Activated CD4-positive, alpha-beta T cell treated with anti-CD3 and anti-CD28 coated beads, Interleukin-2, amount 50 U/mL, for 4 hours (primary cell): Measurements from ENCODE around the gene TRAPPC4.
"Not testable (repeated sequence)": the region's sequence is repeated elsewhere in the genome, so short reads cannot be mapped to it uniquely, and the experiment has no call there.

Experiments used
- DNase-seq, 2 experiments: peaks; one replicate each; pipeline ENCODE4 v3.0.0-alpha.2; 2020

TRAPPC4 gene

DNA sequence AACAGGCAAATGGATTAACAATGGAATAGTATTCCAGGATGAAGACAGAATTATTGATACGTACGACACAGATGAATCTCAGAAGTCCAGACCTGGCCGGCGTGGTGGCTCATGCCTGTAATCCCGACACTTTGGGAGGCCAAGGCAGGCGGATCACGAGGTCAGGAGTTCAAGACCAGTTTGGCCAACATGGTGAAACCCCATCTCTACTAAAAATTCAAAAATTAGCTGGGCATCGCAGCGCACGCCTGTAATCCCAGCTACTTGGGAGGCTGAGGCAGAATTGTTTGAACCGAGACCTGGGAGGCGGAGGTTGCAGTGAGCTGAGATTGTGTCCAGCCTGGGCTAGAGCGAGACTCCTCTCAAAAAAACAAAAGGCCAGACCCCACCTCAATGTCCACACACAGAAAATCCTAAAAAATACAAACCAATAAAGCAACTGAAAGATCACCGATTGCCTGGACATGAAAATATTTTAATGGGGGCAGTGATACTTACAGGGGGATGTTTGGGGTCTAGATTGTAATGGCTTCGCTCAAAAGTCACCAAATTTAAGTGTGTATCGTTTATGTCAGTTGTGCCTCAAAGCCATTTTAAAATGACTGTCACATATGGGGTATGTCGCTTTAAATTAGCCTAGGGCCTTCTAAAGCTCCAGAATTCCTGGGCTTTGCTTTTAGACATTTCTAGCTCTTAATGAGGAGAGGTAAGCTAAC lies 4.2 kb upstream of the TRAPPC4 start:
- no peak for DNase-seq

DNA sequence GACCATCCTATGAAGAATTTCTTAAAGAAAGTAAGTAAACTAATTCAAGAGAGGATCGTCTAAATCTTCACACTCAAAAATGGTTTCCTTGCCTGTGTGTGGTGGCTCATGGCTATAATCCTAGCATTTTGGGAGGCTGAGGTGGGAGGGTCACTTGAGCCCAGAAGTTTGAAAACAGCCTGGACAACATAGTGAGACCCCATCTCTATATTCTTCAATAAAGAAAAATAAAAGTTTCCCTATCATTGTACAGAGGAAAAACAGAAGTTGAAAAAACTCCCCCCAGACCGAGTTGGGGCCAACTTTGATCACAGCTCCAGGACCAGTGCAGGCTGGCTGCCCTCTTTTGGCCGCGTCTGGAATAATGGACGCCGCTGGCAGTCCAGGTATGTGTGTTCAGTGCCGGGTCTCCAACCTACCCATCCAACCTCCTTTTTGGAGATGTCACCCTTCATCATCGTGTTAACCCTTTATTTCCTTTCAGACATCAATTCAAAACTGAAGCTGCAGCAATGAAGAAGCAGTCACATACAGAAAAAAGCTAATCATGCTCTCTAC lies 3.4 kb upstream of the TRAPPC4 start:
- no peak for DNase-seq

DNA sequence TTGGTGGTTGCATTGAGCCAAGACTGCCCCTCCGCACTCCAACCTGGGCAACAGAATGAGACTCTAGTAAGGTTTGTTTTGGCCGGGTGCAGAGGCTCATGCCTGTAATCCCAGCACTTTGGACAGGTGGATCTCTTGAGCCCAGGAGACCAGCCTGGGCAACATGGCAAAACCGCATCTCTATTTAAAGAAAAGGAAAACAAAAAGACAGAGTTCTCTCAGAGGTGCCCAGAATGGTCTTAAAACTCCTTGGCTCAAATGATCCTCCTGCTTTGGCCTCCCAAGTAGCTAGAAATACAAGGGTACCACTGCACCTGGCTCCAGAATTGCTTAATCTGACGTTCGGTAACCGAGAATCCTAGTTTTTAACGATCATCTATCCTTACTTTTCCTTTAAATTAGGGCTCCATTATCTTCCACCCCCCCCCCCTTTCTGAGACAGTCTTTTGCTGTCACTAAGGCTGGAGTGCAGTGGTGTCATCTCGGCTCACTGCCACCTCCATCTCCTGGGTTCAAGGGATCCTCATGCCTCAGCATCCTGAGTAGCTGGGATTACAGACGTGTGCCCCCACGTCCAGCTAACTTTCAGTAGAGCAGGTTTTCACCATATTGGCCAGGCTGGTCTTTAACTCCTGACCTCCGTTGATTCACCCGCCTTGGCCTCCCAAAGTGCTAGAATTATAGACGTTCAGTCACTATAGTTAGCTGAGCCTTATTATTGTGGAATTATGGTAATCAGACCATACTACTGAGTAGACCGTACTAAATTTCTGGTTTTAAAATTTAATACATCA lies 2.2 kb upstream of the TRAPPC4 start:
- no peak for DNase-seq

DNA sequence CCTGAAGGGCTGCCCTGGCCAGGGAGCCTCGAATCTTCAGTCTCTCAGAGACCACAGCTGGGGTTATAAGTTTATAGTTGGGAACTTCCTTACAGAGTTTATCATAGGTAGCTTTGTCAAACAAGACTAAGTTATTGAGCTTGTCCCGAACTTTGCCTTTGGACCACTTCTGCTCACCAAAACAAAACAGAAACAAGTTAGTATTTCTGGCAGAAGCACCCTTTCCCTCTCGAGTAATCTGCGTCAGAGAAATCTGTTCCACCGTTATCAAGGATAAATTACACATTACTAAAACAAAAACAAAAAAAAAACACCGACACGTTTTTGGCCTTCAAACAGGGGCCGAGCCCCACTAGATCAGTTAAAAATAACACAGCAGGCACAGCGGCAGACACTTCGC lies 1.2 kb upstream of the TRAPPC4 start:
- not testable (repeated sequence) for DNase-seq

DNA sequence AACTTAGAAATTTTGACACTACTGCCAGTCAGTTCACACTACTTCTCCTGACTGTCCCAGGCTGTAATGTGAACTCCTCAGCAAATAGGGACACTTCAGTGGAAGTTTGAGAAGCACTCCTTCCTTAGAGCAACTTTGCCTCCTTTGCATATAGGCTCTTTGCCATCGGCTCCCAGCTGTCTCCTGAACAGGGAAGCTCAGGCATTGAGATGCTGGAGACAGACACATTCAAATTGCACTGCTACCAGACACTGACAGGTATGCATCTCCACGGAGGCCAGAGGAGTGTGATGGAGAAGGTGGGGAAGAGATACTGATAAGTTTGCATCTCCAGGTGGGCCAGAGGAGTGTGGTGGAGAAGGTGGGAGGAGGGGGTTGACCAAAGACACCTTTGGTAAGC lies 1.4 kb downstream of the TRAPPC4 start:
- no peak for DNase-seq

DNA sequence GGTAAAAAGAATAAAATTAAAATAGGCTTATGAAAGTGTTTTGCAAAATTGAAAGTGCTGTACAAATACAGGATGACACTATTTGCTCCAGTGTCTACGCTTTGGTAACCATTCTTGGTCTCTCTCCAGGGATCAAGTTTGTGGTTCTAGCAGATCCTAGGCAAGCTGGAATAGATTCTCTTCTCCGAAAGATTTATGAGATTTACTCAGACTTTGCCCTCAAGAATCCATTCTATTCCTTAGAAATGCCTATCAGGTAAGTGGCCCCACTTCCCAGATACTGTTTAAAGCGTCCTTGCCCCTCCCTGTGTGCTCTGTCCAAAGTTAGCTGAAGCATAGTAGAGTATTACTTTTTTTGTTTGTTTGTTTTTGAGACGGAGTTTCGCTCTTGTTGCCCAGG lies 3.1 kb downstream of the TRAPPC4 start:
- no peak for DNase-seq

DNA sequence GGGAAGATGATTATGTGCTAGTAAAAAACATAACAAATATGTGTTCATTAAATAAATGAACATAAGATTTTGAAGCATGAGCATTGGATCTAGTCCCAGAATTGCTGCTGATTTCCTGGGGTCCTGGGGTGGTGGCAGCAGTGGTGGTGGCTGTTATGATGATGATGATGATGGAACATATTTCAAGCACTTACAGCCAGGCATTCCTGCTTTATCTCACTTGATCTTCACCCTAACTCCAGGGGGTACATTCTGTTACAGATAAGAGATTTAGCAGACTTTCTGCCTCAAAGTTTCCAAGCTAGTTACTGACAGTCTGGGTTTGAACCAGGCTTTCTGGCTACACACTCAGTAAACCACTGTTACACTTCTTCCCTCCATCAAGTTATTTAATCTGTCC lies 5.2 kb downstream of the TRAPPC4 start:
- DNase-seq = no peak

DNA sequence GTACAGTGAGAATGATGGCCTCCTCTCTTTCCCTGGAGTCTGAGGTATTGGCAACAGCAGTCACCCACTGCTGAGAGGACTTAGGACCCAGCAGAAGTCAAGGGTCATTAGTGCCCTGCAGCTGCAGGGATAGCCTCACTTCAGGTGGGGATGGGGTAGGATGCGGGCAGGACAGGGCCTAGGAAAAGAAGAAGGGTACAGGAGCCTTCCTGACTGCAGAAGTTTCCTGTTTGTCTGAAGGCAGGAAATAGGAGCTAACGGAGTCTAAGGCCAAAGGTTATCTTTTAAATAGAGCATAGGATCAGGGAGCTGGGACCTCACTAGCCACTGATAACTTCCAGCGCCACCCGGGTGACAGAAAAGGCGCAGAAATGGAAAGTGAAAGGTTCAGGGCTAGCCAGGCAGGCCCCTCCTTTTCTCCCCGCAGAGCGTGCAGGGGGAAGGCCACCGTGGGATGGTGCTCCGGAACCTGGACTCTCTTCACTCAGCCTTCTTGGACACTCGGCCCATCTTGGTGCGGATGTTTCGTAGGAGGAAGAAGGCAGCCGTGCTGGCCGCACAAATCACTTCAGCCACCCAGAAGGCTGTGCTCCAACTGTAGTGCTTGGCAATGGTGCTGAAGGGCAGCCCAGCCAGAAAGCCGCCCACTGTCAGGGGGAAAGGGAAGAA lies 6.0 kb downstream of the TRAPPC4 start:
- DNase-seq = no peak

DNA sequence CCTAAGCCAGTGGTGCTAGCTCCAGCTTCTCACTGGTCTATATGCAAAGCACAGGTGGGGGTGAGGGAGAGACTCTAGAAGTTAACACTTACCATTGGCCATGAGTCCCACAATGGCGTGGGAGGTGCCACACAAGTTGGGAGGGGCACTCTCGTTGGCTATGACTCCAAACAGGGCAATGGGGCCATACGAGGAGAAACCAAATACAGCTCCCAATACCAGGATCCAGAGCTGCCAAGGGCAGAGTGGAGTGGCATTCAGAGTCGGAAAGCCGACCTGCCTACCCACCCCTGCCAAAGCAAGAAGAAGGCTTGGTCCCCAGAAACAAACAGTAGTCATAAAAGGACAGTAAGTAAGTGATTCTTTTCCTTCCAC lies 6.5 kb downstream of the TRAPPC4 start:
- DNase-seq = no peak

DNA sequence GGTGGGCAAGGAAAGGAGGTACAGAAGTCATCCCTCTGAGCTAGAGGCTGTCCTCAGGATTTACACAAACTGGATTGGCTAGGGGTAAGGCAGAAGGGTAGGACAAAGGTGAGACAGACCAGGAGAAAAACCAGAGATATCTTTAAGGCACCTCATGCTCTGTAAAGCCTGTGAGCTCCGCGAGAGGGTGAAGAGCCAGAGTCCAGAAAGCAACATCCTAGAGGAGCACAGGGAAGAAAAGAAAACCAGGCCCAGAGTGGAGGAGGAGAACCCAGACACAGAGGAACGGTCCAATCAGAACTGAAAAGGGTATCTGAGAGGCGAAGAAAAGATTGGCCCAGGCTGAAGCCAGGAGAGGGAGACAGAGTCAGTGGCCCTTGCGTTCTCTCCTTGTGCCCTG lies 7.0 kb downstream of the TRAPPC4 start:
- DNase-seq = no peak

DNA sequence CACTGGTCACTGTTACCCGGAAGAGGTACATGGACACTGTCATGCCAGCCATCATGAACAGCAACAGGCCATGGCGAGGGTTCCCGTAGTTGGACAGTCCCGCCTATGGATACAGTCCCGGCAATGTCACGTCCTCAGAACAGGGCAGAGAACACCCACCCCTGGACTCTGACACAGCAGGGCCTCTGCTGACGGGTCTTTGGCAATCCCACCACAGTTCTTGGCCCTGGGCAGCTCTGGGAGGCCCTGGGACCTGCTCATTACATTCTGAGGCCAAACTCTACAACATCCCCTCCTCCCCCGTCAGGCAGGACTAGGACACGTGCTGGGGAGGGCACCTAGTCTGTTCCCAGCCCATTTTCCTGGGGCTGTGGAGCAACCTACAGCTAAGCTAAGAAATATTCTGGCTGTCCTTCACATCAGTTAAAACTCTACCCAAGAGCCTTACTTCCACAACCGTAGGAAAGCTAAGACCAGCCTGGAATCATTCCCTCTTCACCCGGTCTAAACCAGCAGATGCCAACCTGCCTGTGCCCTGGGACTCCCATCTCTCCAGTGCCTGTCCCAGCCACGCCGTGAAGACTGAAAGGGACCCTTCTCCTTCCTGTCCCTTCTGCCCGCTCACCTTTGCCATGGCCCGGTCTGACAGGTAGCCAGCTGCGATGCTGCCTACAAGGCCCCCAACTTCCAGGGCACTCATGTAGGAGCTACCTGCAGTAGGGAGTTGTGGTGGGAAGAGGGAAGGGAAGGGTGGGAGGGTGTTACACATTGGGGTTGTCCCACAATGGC lies 7.6 kb downstream of the TRAPPC4 start:
- DNase-seq = no peak

DNA sequence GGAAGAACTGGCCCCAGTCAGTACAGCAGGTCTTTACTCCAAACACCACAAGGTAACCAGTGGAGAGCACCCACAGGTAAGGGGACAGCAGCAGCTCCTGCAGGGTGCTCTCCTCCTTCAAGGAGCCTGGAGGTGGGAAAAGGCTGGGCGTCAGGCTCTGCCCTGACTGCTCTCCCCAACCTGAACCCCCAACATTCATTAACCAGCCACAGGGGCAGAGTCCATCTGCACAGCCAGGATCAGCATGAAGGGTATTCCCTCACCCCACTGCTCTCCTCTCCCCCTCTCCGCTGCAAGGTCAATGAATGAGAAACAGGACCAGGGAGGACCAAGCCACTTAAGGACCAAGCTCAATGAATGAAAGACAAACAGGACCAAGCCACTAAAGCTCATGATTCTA lies 8.4 kb downstream of the TRAPPC4 start:
- no peak for DNase-seq

DNA sequence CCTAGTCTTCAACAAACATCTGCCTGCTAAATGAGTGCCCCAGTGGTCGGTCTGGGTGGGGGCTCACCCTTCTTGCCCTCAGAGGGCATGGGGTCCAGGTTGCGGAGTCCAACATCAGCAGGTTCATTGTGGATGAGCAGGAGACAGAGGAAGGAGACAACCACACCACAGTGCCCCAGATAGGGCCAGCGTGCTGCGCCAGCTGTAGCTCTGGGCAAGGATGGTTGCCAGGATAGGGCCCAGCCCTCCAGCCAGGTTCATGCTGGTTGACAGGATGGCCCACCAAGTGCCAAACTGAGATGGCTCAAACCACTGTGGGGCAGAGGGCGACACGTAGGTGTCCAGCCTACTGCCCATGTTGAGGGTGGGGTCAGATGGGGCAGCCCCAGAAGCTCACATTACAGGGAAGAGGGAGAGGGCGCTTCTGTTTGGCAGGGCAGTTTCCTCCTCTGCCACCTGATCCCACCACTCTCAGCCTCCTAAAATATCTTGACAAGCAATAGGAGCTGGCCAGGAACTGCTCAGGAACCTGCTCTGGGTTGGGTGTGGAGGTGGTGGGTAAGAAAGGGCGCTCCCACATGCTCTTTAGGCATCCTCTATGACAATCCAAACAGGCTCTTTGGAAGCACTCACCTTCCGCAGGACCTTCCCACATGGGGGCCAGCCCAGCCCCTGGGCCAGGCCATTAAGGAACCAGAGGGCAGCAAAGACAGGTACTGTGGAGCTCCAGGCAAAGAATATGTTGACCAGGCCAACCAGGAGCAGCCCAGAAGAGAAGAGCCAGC lies 9.2 kb downstream of the TRAPPC4 start:
- no peak for DNase-seq

DNA sequence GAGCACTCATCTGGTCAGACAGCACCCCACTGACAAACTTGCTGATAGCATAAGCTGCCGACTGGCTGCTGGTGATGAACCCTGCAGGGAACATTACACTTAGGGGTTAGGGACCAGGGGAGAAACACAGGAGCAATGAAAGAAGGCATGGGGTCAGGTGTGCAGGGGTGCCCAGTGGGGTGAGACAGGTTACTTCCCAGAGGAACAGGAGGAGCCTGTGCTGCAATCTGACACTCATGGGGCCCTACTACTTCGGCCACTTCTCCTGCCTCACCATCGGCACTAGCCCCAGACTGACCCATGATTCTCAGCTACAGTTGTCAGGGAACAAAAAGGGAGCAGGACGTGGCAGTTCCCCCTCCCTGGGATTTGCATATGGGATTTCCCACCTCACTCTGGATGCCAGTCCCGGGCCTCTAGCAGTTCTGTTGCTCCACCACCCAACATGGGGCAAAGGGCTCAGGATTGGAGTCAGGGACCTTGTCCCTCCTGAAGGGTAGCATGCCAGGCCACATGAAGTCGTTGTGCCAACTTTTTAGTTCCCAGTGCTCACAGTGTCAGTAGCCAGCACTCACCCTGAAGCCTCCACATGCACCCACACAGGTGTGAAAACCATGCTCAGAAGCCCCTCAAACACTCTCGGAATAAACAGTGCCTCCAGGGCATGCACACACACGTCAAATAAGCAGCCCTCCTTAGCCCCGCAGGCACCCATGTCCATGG lies 9.9 kb downstream of the TRAPPC4 start:
- DNase-seq = no peak

DNA sequence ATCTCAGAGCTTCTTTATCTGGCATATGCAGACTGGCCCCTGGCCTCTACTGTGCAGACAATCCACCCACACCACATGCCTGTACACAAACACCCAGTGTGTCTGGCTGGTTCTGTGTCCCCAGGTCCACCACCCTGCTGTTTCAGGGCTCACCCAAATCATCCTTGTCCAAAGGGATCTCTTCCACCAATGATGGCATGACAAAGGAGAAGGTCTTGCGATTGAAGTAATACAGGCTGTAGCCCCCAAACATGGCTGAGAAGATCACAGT lies 10.4 kb downstream of the TRAPPC4 start:
- no peak for DNase-seq

DNA sequence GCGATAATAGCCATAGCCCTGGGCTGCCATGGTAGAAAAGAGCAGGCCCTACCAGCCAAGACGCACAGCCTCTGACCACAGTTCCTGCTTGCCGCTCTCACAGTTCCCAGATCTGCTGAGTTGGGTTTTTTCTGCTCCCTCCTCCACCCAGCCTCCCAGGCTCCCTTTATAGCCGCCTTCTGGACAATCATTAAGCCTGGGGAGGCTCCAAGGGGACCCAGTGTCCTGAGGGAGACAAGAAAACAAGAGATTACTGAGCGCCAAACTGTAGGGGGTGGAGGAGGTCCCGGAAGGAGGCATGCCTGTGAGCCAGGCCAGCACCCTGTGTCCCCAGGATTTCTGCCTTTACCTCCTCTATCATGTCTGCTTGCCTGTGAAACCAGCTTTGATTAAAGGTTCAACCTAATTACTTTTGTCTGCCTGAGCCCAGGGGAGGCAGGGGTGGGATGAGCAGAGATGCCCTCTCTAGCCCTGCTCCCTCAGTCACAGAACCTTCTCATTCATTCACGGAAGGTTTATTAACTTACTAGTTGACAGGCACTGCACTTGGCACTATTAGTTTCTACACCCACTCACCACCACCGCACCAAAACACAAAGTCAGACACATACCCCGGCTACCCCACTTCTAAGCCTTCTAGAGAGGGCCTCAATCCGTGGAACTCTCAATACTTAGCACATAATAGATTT lies 10.9 kb downstream of the TRAPPC4 start:
- DNase-seq = peak; percentile 41 to 42

DNA sequence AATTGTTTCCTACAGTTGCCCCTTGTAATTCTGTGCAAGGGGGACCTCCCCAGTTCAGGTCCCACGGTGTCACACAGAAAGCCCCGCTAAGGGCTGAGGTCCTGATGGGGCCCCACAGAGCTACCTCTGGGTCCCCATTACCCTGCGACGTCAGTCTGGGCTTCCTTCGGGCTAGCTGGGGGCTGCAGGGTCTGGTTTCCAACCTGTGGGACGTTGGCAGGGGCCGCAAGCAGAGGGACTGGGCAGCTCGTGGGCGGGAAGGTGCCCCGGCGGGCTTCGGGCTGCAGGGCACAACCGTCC lies 11.4 kb downstream of the TRAPPC4 start:
- DNase-seq = no peak

DNA sequence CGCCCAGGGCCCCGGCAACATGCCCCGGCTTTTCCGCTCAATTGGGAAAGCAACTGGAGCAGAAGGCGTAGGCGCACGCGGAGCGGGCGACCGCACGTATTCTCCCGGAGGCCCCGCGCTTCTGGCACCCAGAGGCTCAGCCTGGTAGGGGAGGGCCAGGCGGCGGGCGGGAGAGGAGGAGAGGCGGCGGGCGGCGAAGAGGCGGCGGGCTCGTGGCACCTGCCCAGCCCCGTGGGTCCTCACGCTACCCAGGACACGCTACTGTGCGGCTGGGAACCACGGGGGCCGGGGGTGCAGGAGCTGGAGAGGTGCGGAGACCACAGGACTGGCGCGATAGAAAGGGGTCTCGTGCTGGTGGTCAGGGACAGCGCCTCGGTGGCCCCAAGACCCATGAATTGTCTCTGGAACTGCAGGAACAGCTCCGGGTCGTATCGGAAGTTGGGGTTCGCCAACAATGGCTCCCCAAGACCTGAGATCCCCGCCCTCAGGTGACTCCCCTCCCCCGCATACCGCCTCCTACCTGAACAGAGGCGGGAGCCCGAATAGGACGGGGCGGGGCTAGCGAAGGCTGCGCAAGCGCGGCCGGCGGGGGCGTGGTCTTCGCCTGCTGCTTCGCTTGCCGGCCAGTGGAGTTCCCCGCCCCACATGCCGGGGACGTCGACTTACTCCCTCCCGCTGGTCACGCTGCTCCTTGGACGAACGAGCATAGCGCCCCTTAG lies 11.9 kb downstream of the TRAPPC4 start, which contains the start of gene SLC37A4:
Gene SLC37A4 (minus strand): TSS at position 549 of the 719 bp plus-strand sequence.
- peak; percentile 97 to 98 for DNase-seq

DNA sequence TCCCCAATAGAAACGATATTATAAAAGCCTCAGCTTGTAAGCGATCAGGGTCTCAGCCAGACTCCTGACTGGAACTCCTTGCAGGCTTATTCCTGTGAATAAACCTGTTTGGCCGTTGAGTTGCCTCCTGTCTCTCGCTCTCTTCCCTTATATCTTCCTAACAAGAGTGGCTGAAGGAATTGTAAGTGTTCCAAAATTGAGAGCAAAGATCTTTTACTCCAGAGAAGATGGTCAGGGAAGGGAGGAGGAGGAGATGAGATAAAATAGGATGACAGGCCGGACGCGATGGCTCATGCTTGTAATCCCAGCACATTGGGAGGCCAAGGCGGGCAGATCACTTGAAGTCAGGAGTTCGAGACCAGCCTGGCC lies 13.3 kb downstream of the TRAPPC4 start:
- no peak for DNase-seq

DNA sequence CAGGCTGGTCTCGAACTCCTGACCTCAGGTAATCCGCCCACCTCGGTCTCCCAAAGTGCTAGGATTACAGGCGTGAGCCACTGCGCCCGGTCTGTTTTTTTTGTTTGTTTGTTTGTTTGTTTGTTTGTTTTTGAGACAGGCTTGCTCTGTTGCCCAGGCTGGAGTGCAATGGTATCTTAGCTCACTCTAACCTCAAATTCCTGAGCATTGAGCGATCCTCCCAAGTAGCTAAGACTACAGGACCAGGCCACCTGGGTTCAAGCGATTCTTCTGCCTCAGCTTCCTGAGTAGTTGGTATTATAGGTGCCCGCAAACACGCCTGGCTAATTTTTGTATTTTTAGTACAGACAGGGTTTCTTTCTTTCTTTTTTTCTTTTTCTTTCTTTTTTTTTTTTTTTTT lies 14.9 kb downstream of the TRAPPC4 start:
- DNase-seq = not testable (repeated sequence)

DNA sequence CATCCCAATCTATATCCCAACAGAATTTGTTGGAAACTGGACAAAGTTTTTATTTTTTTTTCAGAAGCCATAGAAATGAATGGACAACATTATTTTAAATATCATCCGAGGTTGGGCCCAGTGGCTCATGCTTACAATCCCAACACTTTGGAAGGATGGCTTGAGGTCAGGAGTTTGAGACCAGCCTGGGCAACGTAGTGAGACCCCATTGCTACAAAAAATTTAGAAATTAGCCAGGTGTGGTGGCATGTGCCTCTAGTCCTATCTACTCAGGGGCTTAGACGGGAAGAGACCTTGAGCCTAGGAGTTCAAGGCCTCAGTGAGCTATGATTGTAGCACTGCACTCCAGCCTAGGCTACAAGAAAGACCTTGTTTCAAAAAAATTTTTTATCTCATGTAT lies 16.2 kb downstream of the TRAPPC4 start:
- DNase-seq = no peak
